Tibial artery (tissue), 4 donors: ENCODE data around the gene USP19.

Source experiments
- DNase-seq, 2 donors: peaks; one replicate each; pipeline ENCODE4 v3.0.0-alpha.2; 2019
- H3K27ac ChIP-seq, 2 donors: fragments of 200-600 bp; sonication (generic) in 1 of 2; 1 replicate in 1 of 2; 2 replicates in 1 of 2; pipeline ENCODE4 v1.5.1; 2018 to 2019; ENCODE audit warnings: mild to moderate bottlenecking in 1 of 2
- H3K27me3 ChIP-seq, 2 donors: fragments of 200-600 bp; sonication (generic) in 1 of 2; one replicate each; pipeline versions ENCODE4 v1.5.1 to v1.6.0; 2016 to 2019
- H3K36me3 ChIP-seq, 3 donors: fragments of 200-600 bp; sonication (generic) in 2 of 3; one replicate each; pipeline ENCODE4 v1.5.1; 2016 to 2019; ENCODE audit warnings: mild to moderate bottlenecking in 2 of 3
- H3K4me1 ChIP-seq, 4 donors: fragments of 200-600 bp; sonication (generic) in 2 of 4; 1 replicate in 3 of 4; 2 replicates in 1 of 4; pipeline ENCODE4 v1.5.1; 2016 to 2019
- H3K4me3 ChIP-seq, 2 donors: fragments of 200-600 bp; sonication (generic) in 1 of 2; 1 replicate in 1 of 2; 2 replicates in 1 of 2; pipeline ENCODE4 v1.5.1; 2018 to 2019; ENCODE audit warnings: mild to moderate bottlenecking in 2 of 2
- H3K9me3 ChIP-seq, 3 donors: fragments of 200-600 bp; sonication (generic) in 1 of 3; one replicate each; pipeline ENCODE4 v1.5.1; 2016 to 2019
- CTCF ChIP-seq, 2 experiments: fragments of 200-600 bp in 1 of 2; fragments of 450-650 bp in 1 of 2; IDR thresholded peaks; one replicate each; pipeline ENCODE4 v1.5.1; 2017 to 2019; ENCODE audit warnings: antibody characterized with exemption in 2 of 2, mild to moderate bottlenecking in 1 of 2, moderate library complexity in 1 of 2
- intact Hi-C: fragments of 100-400 bp; cut with DNase I; formaldehyde crosslinking; loops from one replicate; pipeline ENCODE4 v1.15.0; 2023; ENCODE audit warnings: low total_unique reads

The USP19 gene

GRCh38 chr3:49158103-49158709, 37.6 kb upstream of the USP19 start:
- Histone ChIP-seq H3K36me3 (peaks cover under 1 to 21% (median 18%) of the 10 kb centered on the region in 3 donors), H3K9me3 (no peaks in the 10 kb centered on the region), H3K4me1 (no peaks in the 10 kb centered on the region), H3K27ac (no peak overlapping the region), H3K27me3 (no peaks in the 10 kb centered on the region), H3K4me3 (no peak overlapping the region)
- intact Hi-C loops: no loop called here
- no peak for DNase-seq
- TF ChIP-seq CTCF (IDR thresholded peaks at IDR 0.05): peak; percentile 25 to 26

- Histone ChIP-seq H3K27me3 (no peaks in the 10 kb centered on the region), H3K27ac (no peak overlapping the region), H3K4me1 (no peaks in the 10 kb centered on the region), H3K4me3 (no peak overlapping the region), H3K36me3 (peaks cover 0 to 12% (median 9%) of the 10 kb centered on the region in 3 donors), H3K9me3 (no peaks in the 10 kb centered on the region)
- intact Hi-C loops: no loop called here
- TF ChIP-seq CTCF (IDR thresholded peaks at IDR 0.05): no peak
- no peak for DNase-seq
Observed at GRCh38 chr3:49157289-49157688, 36.7 kb upstream of the USP19 start.

GRCh38 chr3:49153349-49153912, 32.8 kb upstream of the USP19 start:
- no peaks in the 10 kb centered on the region for H3K36me3 ChIP-seq
- no peaks in the 10 kb centered on the region for H3K9me3 ChIP-seq
- H3K4me1 ChIP-seq: no peaks in the 10 kb centered on the region
- DNase-seq: no peak
- H3K27me3 ChIP-seq: no peaks in the 10 kb centered on the region
- no peak for TF ChIP-seq CTCF (IDR thresholded peaks at IDR 0.05)
- no peak overlapping the region for H3K27ac ChIP-seq
- H3K4me3 ChIP-seq: no peak overlapping the region
- intact Hi-C loops: no loop called here

- Histone ChIP-seq H3K4me1 (no peaks in the 10 kb centered on the region), H3K4me3 (no peak overlapping the region), H3K36me3 (no peaks in the 10 kb centered on the region), H3K27ac (no peak overlapping the region), H3K9me3 (no peaks in the 10 kb centered on the region), H3K27me3 (no peaks in the 10 kb centered on the region)
- no peak for TF ChIP-seq CTCF (IDR thresholded peaks at IDR 0.05)
- DNase-seq: no peak
- intact Hi-C loops: no loop called here
Observed at GRCh38 chr3:49151610-49152009, 31.0 kb upstream of the USP19 start.

GRCh38 chr3:49148159-49148558, 27.5 kb upstream of the USP19 start:
- H3K27me3 ChIP-seq: no peaks in the 10 kb centered on the region
- no peak overlapping the region for H3K27ac ChIP-seq
- no peaks in the 10 kb centered on the region for H3K36me3 ChIP-seq
- no peaks in the 10 kb centered on the region for H3K9me3 ChIP-seq
- no peak for TF ChIP-seq CTCF (IDR thresholded peaks at IDR 0.05)
- H3K4me3 ChIP-seq: no peak overlapping the region
- DNase-seq: no peak
- intact Hi-C loops: no loop called here
- H3K4me1 ChIP-seq: no peaks in the 10 kb centered on the region
